ENCODE measurements around the gene PLCD1. TPM values are rescaled to one million over a fixed set of nuclear protein-coding genes. Genes with fewer than 3 reads are reported as not detected.

Gene PLCD1
- total and polyA plus RNA-seq, 2 of the 13 experiments (the other 11 are each of a cell fraction or from before 2014, with no cell fraction given): 10.1 to 12.4 TPM

GRCh38 chr3:37969596-37970100 is 59.8 kb downstream of the PLCD1 start:
- H3K27me3 ChIP-seq (ENCODE audit: control insufficient read depth in 1 of 2, insufficient read depth in 2 of 2, low read length in 2 of 2): no peaks in the 10 kb centered on the region
- no peaks in the 10 kb centered on the region for H3K9me3 ChIP-seq (ENCODE audit: low read length)
- ChIA-PET CTCF (ENCODE audit: low intra/inter-chr PET ratio, low total read pairs) (no interaction called here), POLR2A (no interaction called here)
- intact Hi-C loops (cut with micrococcal nuclease; ENCODE audit: unreplicated experiment) (no loop called here), in situ Hi-C loops (cut with HindIII; ENCODE audit: extremely low pct_ligation_motif_present, low pct_unique_long_range_greater_than_20kb) (loop anchor here (5.0 kb wide), 1 partner anchor 112 kb away; no protein-coding TSS in a partner anchor)
- DNase-seq (ENCODE audit: low spot score): no peak
- H3K4me2 ChIP-seq (ENCODE audit: low read depth, low read length): no peak overlapping the region
- no peak overlapping the region for H2AFZ ChIP-seq (ENCODE audit: low read length)
- H3K4me3 ChIP-seq (replicated peaks in 1 of 3; ENCODE audit: insufficient read depth in 1 of 3, low read depth in 2 of 3, low read length in 3 of 3): no peak overlapping the region
- no peak for ATAC-seq
- no peak overlapping the region for H3K27ac ChIP-seq (ENCODE audit: extremely low read length, insufficient read depth, low read length)
- peaks cover 29 to 75% of the 10 kb centered on the region in 2 experiments for H3K36me3 ChIP-seq (replicated peaks in 1 of 2; ENCODE audit: control insufficient read depth in 1 of 2, insufficient read depth in 2 of 2, low read length in 2 of 2)
- BruUV-seq (replicated peaks): no TSS peak
- no peaks in the 10 kb centered on the region for H4K20me1 ChIP-seq (ENCODE audit: insufficient read depth, low read length)
- peaks cover 44% of the 10 kb centered on the region for H3K4me1 ChIP-seq (ENCODE audit: insufficient read depth, low read length)
- no peak for FAIRE-seq
- no peak overlapping the region for H3K9ac ChIP-seq (ENCODE audit: insufficient read depth, low read depth, low read length)
- H3K79me2 ChIP-seq (ENCODE audit: insufficient read depth, low read length): peaks cover 3% of the 10 kb centered on the region
- over 99% methylated on average over 5 of the region's 7 CpGs for WGBS (ENCODE audit: low lambda C conversion rate)
- TF ChIP-seq ZNF768 (CRISPR knock-in tag; IDR thresholded peaks at IDR 0.05): no peak
- no peak for TF ChIP-seq ZNF556 (CRISPR knock-in tag; IDR thresholded peaks at IDR 0.05; ENCODE audit: borderline replicate concordance)
- no peak for TF ChIP-seq PTBP1 (IDR thresholded peaks at IDR 0.05; ENCODE audit: low read depth, low read length, poor library complexity, severe bottlenecking)
- TF ChIP-seq GTF2F1 (IDR thresholded peaks at IDR 0.05; ENCODE audit: low read length): no peak
- no peak for TF ChIP-seq ZNF441 (CRISPR knock-in tag; IDR thresholded peaks at IDR 0.05; ENCODE audit: borderline replicate concordance)

- H3K9ac ChIP-seq (ENCODE audit: insufficient read depth, low read depth, low read length): no peak overlapping the region
- in situ Hi-C loops (cut with HindIII; ENCODE audit: extremely low pct_ligation_motif_present, low pct_unique_long_range_greater_than_20kb) (loop anchor here (5.0 kb wide), 1 partner anchor 112 kb away; no protein-coding TSS in a partner anchor), intact Hi-C loops (cut with micrococcal nuclease; ENCODE audit: unreplicated experiment) (no loop called here)
- no peaks in the 10 kb centered on the region for H3K9me3 ChIP-seq (ENCODE audit: low read length)
- peaks cover 46% of the 10 kb centered on the region for H3K4me1 ChIP-seq (ENCODE audit: insufficient read depth, low read length)
- CTCF ChIA-PET (ENCODE audit: low intra/inter-chr PET ratio, low total read pairs): interaction anchor here (5.3 kb wide), 1 partner anchor 113 kb away, joined by 59 read pairs; no protein-coding TSS in a partner anchor
- DNase-seq (ENCODE audit: low spot score) (no peak), ATAC-seq (no peak), FAIRE-seq (no peak)
- POLR2A ChIA-PET: no interaction called here
- H3K4me2 ChIP-seq (ENCODE audit: low read depth, low read length): no peak overlapping the region
- H4K20me1 ChIP-seq (ENCODE audit: insufficient read depth, low read length): no peaks in the 10 kb centered on the region
- H3K36me3 ChIP-seq (replicated peaks in 1 of 2; ENCODE audit: control insufficient read depth in 1 of 2, insufficient read depth in 2 of 2, low read length in 2 of 2): peaks cover 27 to 74% of the 10 kb centered on the region in 2 experiments
- WGBS (ENCODE audit: low lambda C conversion rate): 93% methylated on average over 8 of the region's 15 CpGs
- no peak overlapping the region for H2AFZ ChIP-seq (ENCODE audit: low read length)
- peaks cover 3% of the 10 kb centered on the region for H3K79me2 ChIP-seq (ENCODE audit: insufficient read depth, low read length)
- H3K27ac ChIP-seq (ENCODE audit: extremely low read length, insufficient read depth, low read length): no peak overlapping the region
- BruUV-seq (replicated peaks): no TSS peak
- no peak overlapping the region for H3K4me3 ChIP-seq (replicated peaks in 1 of 3; ENCODE audit: insufficient read depth in 1 of 3, low read depth in 2 of 3, low read length in 3 of 3)
- H3K27me3 ChIP-seq (ENCODE audit: control insufficient read depth in 1 of 2, insufficient read depth in 2 of 2, low read length in 2 of 2): no peaks in the 10 kb centered on the region
- no peak for TF ChIP-seq RERE (CRISPR knock-in tag; IDR thresholded peaks at IDR 0.05; ENCODE audit: low read depth)
- TF ChIP-seq ZNF430 (CRISPR knock-in tag; IDR thresholded peaks at IDR 0.05): no peak
- no peak for TF ChIP-seq SAP130 (CRISPR knock-in tag; IDR thresholded peaks at IDR 0.05; ENCODE audit: low read depth)
- TF ChIP-seq GMEB2 (CRISPR knock-in tag; IDR thresholded peaks at IDR 0.05; ENCODE audit: low read depth): no peak
- TF ChIP-seq SP1 (IDR thresholded peaks at IDR 0.05): no peak
- no peak for TF ChIP-seq SP1 (CRISPR knock-in tag; IDR thresholded peaks at IDR 0.05)
Measured at GRCh38 chr3:37968813-37969595, 60.4 kb downstream of the PLCD1 start.

All from HepG2 (cell line).